ENCODE measurements around the gene PCSK9. TPM values are rescaled to one million over a fixed set of nuclear protein-coding genes. Genes with fewer than 3 reads are reported as not detected.

The PCSK9 gene
- total and polyA plus RNA-seq, 2 experiments from 2014 or later: 77.6 to 327 TPM

DNA sequence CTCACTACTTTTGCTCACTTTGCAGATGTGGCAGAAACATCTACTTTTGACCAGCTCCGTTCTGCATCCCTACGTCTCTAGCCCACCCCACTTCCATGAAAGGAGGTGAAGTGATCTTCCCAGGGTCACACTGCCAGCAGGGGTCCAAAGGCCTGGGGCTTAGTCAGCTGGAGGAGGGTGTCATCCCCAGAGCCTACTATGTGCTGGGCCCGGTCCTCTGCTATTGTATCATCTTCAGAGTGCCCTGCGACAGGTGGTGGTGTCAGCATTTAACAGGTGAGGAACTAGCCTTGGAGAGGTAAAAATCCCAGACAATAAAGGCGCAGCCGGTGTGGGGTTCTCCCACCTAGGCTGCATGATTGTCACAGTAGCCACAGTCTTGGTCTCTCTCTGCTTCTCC, 46.2 kb upstream of the PCSK9 start (continued):
- TF ChIP-seq, protein P1, sequence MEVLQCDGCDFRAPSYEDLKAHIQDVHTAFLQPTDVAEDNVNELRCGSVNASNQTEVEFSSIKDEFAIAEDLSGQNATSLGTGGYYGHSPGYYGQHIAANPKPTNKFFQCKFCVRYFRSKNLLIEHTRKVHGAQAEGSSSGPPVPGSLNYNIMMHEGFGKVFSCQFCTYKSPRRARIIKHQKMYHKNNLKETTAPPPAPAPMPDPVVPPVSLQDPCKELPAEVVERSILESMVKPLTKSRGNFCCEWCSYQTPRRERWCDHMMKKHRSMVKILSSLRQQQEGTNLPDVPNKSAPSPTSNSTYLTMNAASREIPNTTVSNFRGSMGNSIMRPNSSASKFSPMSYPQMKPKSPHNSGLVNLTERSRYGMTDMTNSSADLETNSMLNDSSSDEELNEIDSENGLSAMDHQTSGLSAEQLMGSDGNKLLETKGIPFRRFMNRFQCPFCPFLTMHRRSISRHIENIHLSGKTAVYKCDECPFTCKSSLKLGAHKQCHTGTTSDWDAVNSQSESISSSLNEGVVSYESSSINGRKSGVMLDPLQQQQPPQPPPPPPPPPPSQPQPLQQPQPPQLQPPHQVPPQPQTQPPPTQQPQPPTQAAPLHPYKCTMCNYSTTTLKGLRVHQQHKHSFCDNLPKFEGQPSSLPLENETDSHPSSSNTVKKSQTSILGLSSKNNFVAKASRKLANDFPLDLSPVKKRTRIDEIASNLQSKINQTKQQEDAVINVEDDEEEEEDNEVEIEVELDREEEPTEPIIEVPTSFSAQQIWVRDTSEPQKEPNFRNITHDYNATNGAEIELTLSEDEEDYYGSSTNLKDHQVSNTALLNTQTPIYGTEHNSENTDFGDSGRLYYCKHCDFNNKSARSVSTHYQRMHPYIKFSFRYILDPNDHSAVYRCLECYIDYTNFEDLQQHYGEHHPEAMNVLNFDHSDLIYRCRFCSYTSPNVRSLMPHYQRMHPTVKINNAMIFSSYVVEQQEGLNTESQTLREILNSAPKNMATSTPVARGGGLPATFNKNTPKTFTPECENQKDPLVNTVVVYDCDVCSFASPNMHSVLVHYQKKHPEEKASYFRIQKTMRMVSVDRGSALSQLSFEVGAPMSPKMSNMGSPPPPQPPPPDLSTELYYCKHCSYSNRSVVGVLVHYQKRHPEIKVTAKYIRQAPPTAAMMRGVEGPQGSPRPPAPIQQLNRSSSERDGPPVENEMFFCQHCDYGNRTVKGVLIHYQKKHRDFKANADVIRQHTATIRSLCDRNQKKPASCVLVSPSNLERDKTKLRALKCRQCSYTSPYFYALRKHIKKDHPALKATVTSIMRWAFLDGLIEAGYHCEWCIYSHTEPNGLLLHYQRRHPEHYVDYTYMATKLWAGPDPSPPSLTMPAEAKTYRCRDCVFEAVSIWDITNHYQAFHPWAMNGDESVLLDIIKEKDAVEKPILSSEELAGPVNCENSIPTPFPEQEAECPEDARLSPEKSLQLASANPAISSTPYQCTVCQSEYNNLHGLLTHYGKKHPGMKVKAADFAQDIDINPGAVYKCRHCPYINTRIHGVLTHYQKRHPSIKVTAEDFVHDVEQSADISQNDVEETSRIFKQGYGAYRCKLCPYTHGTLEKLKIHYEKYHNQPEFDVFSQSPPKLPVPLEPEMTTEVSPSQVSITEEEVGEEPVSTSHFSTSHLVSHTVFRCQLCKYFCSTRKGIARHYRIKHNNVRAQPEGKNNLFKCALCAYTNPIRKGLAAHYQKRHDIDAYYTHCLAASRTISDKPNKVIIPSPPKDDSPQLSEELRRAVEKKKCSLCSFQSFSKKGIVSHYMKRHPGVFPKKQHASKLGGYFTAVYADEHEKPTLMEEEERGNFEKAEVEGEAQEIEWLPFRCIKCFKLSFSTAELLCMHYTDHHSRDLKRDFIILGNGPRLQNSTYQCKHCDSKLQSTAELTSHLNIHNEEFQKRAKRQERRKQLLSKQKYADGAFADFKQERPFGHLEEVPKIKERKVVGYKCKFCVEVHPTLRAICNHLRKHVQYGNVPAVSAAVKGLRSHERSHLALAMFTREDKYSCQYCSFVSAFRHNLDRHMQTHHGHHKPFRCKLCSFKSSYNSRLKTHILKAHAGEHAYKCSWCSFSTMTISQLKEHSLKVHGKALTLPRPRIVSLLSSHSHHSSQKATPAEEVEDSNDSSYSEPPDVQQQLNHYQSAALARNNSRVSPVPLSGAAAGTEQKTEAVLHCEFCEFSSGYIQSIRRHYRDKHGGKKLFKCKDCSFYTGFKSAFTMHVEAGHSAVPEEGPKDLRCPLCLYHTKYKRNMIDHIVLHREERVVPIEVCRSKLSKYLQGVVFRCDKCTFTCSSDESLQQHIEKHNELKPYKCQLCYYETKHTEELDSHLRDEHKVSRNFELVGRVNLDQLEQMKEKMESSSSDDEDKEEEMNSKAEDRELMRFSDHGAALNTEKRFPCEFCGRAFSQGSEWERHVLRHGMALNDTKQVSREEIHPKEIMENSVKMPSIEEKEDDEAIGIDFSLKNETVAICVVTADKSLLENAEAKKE (CRISPR knock-in tag; IDR thresholded peaks at IDR 0.05): no peak
- TF ChIP-seq NANOG (IDR thresholded peaks at IDR 0.05; ENCODE audit: borderline replicate concordance) (no peak), POLR2AphosphoS5 (IDR thresholded peaks at IDR 0.05; ENCODE audit: low read depth) (no peak), JUNB (IDR thresholded peaks at IDR 0.05; ENCODE audit: unreplicated experiment) (no peak), EZH2phosphoT487 (IDR thresholded peaks at IDR 0.05; ENCODE audit: unreplicated experiment) (no peak), STAT1 (IDR thresholded peaks at IDR 0.05; ENCODE audit: unreplicated experiment) (no peak)
- TF ChIP-seq, protein P2, sequence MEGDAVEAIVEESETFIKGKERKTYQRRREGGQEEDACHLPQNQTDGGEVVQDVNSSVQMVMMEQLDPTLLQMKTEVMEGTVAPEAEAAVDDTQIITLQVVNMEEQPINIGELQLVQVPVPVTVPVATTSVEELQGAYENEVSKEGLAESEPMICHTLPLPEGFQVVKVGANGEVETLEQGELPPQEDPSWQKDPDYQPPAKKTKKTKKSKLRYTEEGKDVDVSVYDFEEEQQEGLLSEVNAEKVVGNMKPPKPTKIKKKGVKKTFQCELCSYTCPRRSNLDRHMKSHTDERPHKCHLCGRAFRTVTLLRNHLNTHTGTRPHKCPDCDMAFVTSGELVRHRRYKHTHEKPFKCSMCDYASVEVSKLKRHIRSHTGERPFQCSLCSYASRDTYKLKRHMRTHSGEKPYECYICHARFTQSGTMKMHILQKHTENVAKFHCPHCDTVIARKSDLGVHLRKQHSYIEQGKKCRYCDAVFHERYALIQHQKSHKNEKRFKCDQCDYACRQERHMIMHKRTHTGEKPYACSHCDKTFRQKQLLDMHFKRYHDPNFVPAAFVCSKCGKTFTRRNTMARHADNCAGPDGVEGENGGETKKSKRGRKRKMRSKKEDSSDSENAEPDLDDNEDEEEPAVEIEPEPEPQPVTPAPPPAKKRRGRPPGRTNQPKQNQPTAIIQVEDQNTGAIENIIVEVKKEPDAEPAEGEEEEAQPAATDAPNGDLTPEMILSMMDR (conservative IDR thresholded peaks at IDR 0.05; ENCODE audit: low read depth in 2 of 2): no peak
- TF ChIP-seq, protein P3, sequence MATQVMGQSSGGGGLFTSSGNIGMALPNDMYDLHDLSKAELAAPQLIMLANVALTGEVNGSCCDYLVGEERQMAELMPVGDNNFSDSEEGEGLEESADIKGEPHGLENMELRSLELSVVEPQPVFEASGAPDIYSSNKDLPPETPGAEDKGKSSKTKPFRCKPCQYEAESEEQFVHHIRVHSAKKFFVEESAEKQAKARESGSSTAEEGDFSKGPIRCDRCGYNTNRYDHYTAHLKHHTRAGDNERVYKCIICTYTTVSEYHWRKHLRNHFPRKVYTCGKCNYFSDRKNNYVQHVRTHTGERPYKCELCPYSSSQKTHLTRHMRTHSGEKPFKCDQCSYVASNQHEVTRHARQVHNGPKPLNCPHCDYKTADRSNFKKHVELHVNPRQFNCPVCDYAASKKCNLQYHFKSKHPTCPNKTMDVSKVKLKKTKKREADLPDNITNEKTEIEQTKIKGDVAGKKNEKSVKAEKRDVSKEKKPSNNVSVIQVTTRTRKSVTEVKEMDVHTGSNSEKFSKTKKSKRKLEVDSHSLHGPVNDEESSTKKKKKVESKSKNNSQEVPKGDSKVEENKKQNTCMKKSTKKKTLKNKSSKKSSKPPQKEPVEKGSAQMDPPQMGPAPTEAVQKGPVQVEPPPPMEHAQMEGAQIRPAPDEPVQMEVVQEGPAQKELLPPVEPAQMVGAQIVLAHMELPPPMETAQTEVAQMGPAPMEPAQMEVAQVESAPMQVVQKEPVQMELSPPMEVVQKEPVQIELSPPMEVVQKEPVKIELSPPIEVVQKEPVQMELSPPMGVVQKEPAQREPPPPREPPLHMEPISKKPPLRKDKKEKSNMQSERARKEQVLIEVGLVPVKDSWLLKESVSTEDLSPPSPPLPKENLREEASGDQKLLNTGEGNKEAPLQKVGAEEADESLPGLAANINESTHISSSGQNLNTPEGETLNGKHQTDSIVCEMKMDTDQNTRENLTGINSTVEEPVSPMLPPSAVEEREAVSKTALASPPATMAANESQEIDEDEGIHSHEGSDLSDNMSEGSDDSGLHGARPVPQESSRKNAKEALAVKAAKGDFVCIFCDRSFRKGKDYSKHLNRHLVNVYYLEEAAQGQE (IDR thresholded peaks at IDR 0.05; ENCODE audit: unreplicated experiment): no peak
